Heart left ventricle (tissue), 16 donors: ENCODE results near the gene UBE2U. TPM values are rescaled to one million over a fixed set of nuclear protein-coding genes. Genes with fewer than 3 reads are reported as not detected.

Source experiments
- ATAC-seq, 4 donors: fragments of 200-7000 bp; cut with Tn5 transposase; one replicate each; pipeline ENCODE4 v1.9.1; 2020 to 2022; ENCODE audit warnings: moderate library complexity in 4 of 4, mild to moderate bottlenecking in 3 of 4, moderate number of reproducible peaks in 1 of 4
- DNase-seq, 5 donors: peaks; one replicate each; pipeline ENCODE4 v3.0.0-alpha.2; 2020
- H3K27ac ChIP-seq, 12 donors: fragments of 200-600 bp; sonication (generic) in 4 of 12; one replicate each; pipeline versions ENCODE4 v1.5.0 to v1.8.0; 2016 to 2022; ENCODE audit warnings: mild to moderate bottlenecking in 2 of 12
- H3K27me3 ChIP-seq, 9 donors: fragments of 200-600 bp; sonication (generic) in 2 of 9; one replicate each; pipeline versions ENCODE4 v1.5.1 to v1.8.0; 2016 to 2022; ENCODE audit warnings: mild to moderate bottlenecking in 3 of 9
- H3K36me3 ChIP-seq, 9 donors: fragments of 200-600 bp; sonication (generic) in 2 of 9; one replicate each; pipeline versions ENCODE4 v1.5.0 to v1.8.0; 2018 to 2022; ENCODE audit warnings: mild to moderate bottlenecking in 2 of 9
- H3K4me1 ChIP-seq, 12 donors: fragments of 200-600 bp; sonication (generic) in 4 of 12; one replicate each; pipeline versions ENCODE4 v1.5.0 to v1.8.0; 2016 to 2022; ENCODE audit warnings: mild to moderate bottlenecking in 3 of 12
- H3K4me3 ChIP-seq, 12 donors: fragments of 200-600 bp; sonication (generic) in 4 of 12; one replicate each; pipeline versions ENCODE4 v1.5.0 to v1.8.0; 2017 to 2022; ENCODE audit warnings: mild to moderate bottlenecking in 9 of 12, moderate library complexity in 4 of 12
- H3K9me3 ChIP-seq, 12 donors: fragments of 200-600 bp; sonication (generic) in 4 of 12; one replicate each; pipeline versions ENCODE4 v1.5.0 to v1.8.0; 2016 to 2022; ENCODE audit warnings: mild to moderate bottlenecking in 1 of 12
- CTCF ChIP-seq, 12 donors: fragments of 200-600 bp; sonication (generic) in 4 of 12; IDR thresholded peaks; one replicate each; pipeline versions ENCODE4 v1.5.0 to v1.8.0; 2018 to 2022; ENCODE audit warnings: antibody characterized with exemption in 12 of 12, mild to moderate bottlenecking in 5 of 12
- POLR2A ChIP-seq, 2 donors: fragments of 450-650 bp; IDR thresholded peaks; one replicate each; pipeline ENCODE4 v1.6.1; 2017; ENCODE audit warnings: antibody characterized with exemption in 2 of 2, mild to moderate bottlenecking in 2 of 2, moderate library complexity in 2 of 2
- WGBS, 4 donors: extraction: QIAGEN DNeasy Blood & Tissue Kit in 2 of 4; methylation state at CpG; one replicate each; pipeline versions ENCODE4 v1.1.5 to v1.1.7; 2013 to 2018; 5-methylcytosine and 5-hydroxymethylcytosine counted together
- intact Hi-C, 10 donors: fragments of 100-400 bp; cut with DNase I; formaldehyde crosslinking; loops; one replicate each; pipeline versions ENCODE4 v1.11.1 to v1.14.2; 2022
- polyA plus RNA-seq, 2 donors: library from polyadenylated mRNA; stranded (reverse); fragments of 200-250 nt; gene quantifications; one replicate each; pipeline ENCODE4 v1.2.3, GENCODE V29; 2013
- total RNA-seq, 9 donors: library from RNA; depleted of rRNA in 2 of 9; stranded (reverse); fragments of >200 nt in 2 of 9; fragmentation: NEBNext Ultra II Directional in 3 of 9; extraction: Animal tissue kit (Norgen Biotek cat#: 25700) in 3 of 9; gene quantifications; one replicate each; pipeline versions ENCODE4 v1.1.0 to v1.2.4, GENCODE V29; 2016 to 2023
- donor health status: ischemic (EF 13 %, LVEDD 7.1; RV severe dilation, severe dysfunction).
- donor health status: healthy with polysubstance abuse.
- donor health status: DM: no; HTN: yes; CAD: no.
- donor health status: DM: no; HTN: no; CAD: no.
- donor health status: ischemic (EF 25% LVEDD 6.9; RV normal size, moderate dysfunction).
- donor health status: ischemic (EF 25% LVEDD 5.7; RV mildly dilated, moderate dysfunction).
- donor health status: healthy.
- donor health status: DM: yes; HTN: yes; CAD: no.
- donor health status: ischemic (EF 35%, LVEDD 5.7; RV mildly dilated, moderate dysfunction).
- donor health status: nonischemic (EF 11% LVEDD 7.7; RV severe dilation, severe dysfunction).
- donor health status: DM: yes; HTN: yes; CAD: no.
- donor health status: PGD.
- donor health status: ischemic (EF 29% LVEDD 5.4; RV normal size, mild dysfunction).
- donor health status: nonischemic (EF 23%, LVEDD 6.1; RV moderate dilation, normal function).

Gene UBE2U
- total and polyA plus RNA-seq, 11 donors, result 0.19 to 2.7 (median 2.5) TPM; not detected in 8

GRCh38 chr1:64194168-64195080, 9.0 kb upstream of the UBE2U start:
- TF ChIP-seq POLR2A (IDR thresholded peaks at IDR 0.05), result no peak
- no peak for TF ChIP-seq CTCF (IDR thresholded peaks at IDR 0.05)
- Histone ChIP-seq H3K27ac (peak overlapping the region in 1 of 12 donors; percentile 18), H3K27me3 (no peaks in the 10 kb centered on the region), H3K9me3 (no peaks in the 10 kb centered on the region), H3K36me3 (no peaks in the 10 kb centered on the region), H3K4me1 (peaks cover 0 to 14% (median 3%) of the 10 kb centered on the region in 12 donors), H3K4me3 (no peak overlapping the region)
- WGBS, 4 donors, result 63 to 76% (median 68%) methylated on average over 8 of the region's 8 CpGs
- DNase-seq (no peak), ATAC-seq (no peak)
- intact Hi-C loops, result no loop called here

- DNase-seq (no peak), ATAC-seq (no peak)
- TF ChIP-seq POLR2A (IDR thresholded peaks at IDR 0.05) (no peak), CTCF (IDR thresholded peaks at IDR 0.05) (no peak)
- Histone ChIP-seq H3K36me3 (no peaks in the 10 kb centered on the region), H3K4me1 (peaks cover 0 to 14% (median 3%) of the 10 kb centered on the region in 12 donors), H3K27ac (peak overlapping the region in 1 of 12 donors; percentile 18), H3K9me3 (no peaks in the 10 kb centered on the region), H3K27me3 (no peaks in the 10 kb centered on the region), H3K4me3 (no peak overlapping the region)
- intact Hi-C loops, result no loop called here
- WGBS, 4 donors, result 50 to 69% (median 63%) methylated on average over 1 of the region's 1 CpG
Measured at GRCh38 chr1:64195081-64195395, 8.4 kb upstream of the UBE2U start.

- intact Hi-C loops, result no loop called here
- peak; percentile 68 to 96 (median 93) for ATAC-seq
- Histone ChIP-seq H3K4me3 (no peak overlapping the region), H3K4me1 (peaks cover 0 to 14% (median 3%) of the 10 kb centered on the region in 12 donors), H3K27me3 (no peaks in the 10 kb centered on the region), H3K36me3 (no peaks in the 10 kb centered on the region), H3K27ac (peak overlapping the region in 2 of 12 donors; percentile 40 to 71), H3K9me3 (no peaks in the 10 kb centered on the region)
- TF ChIP-seq POLR2A (IDR thresholded peaks at IDR 0.05) (no peak), CTCF (IDR thresholded peaks at IDR 0.05) (no peak)
- peak in 3 of 5 donors; percentile 20 to 47 (median 45) for DNase-seq
- WGBS, 4 donors, result 60 to 75% (median 64%) methylated on average over 7 to 8 of the region's 8 CpGs
Measured at GRCh38 chr1:64196074-64196870, 7.2 kb upstream of the UBE2U start.

GRCh38 chr1:64197076-64197475, 6.3 kb upstream of the UBE2U start:
- Histone ChIP-seq H3K9me3 (no peaks in the 10 kb centered on the region), H3K27ac (peak overlapping the region in 1 of 12 donors; percentile 71), H3K4me1 (peaks cover 0 to 14% (median 3%) of the 10 kb centered on the region in 12 donors), H3K27me3 (no peaks in the 10 kb centered on the region), H3K36me3 (no peaks in the 10 kb centered on the region), H3K4me3 (no peak overlapping the region)
- 88 to 97% (median 93%) methylated on average over 3 of the region's 3 CpGs for WGBS, 4 donors
- DNase-seq (no peak), ATAC-seq (no peak)
- intact Hi-C loops, result no loop called here
- TF ChIP-seq POLR2A (IDR thresholded peaks at IDR 0.05), result no peak
- TF ChIP-seq CTCF (IDR thresholded peaks at IDR 0.05), result no peak
